PC-9 (cell line): ENCODE data around the gene ASXL1. TPM values are rescaled to one million over a fixed set of nuclear protein-coding genes. Genes with fewer than 3 reads are reported as not detected.

ENCODE experiments used
- BruUV-seq: library from RNA; stranded (reverse); fragments of 400-500 nt; replicated peaks from 2 replicates; lab custom pipeline; 2021; lab: Mats Ljungman, UMichigan
- CTCF ChIA-PET: fragments of 300-600 bp; sonication (Branson Sonifier 250); formaldehyde crosslinking; loops from one replicate; lab custom pipeline; 2022; ENCODE audit warnings: antibody characterized with exemption; lab: Charles Lee
- POLR2A ChIA-PET: fragments of 300-600 bp; sonication (Branson Sonifier 250); formaldehyde crosslinking; loops from one replicate; lab custom pipeline; 2022; ENCODE audit warnings: antibody characterized with exemption; ENCODE audit not compliant: unreplicated experiment; lab: Charles Lee
- DNase-seq, 2 experiments: peaks; one replicate each; pipeline versions ENCODE4 v3.0.0 to v3.0.0-alpha.2; 2015 to 2022; ENCODE audit warnings: mixed read lengths in 1 of 2
- H2AFZ ChIP-seq: fragments of 200-600 bp; sonication (generic); 2 replicates; pipeline ENCODE4 v1.8.1; 2017; ENCODE audit warnings: antibody characterized with exemption
- H3F3A ChIP-seq: fragments of 200-600 bp; sonication (generic); 2 replicates; pipeline ENCODE4 v1.8.1; 2017; ENCODE audit warnings: antibody characterized with exemption, mild to moderate bottlenecking, low read depth; ENCODE audit not compliant: insufficient read depth
- H3K27ac ChIP-seq: fragments of 200-600 bp; sonication (generic); 2 replicates; pipeline ENCODE4 v1.6.1; 2016; ENCODE audit warnings: mixed run types
- H3K27me3 ChIP-seq: fragments of 200-600 bp; sonication (generic); 2 replicates; pipeline ENCODE4 v1.6.1; 2016; ENCODE audit warnings: low read depth, mixed run types; ENCODE audit not compliant: insufficient read depth
- H3K36me3 ChIP-seq: fragments of 200-600 bp; sonication (generic); 2 replicates; pipeline ENCODE4 v1.6.1; 2016; ENCODE audit warnings: low read depth, mixed run types
- H3K4me1 ChIP-seq: fragments of 200-600 bp; sonication (generic); replicated peaks from 2 replicates; pipeline ENCODE4 v1.6.1; 2016; ENCODE audit warnings: mixed run types; ENCODE audit not compliant: insufficient read depth
- H3K4me2 ChIP-seq: fragments of 200-600 bp; sonication (generic); 2 replicates; pipeline ENCODE4 v1.6.1; 2017; ENCODE audit warnings: mixed run types
- H3K4me3 ChIP-seq: fragments of 200-600 bp; sonication (generic); 2 replicates; pipeline ENCODE4 v1.6.1; 2016; ENCODE audit warnings: mixed run types
- H3K79me2 ChIP-seq: fragments of 200-600 bp; sonication (generic); 2 replicates; pipeline ENCODE4 v1.6.1; 2017; ENCODE audit warnings: low read depth, mixed run types
- H3K9me2 ChIP-seq: fragments of 200-600 bp; sonication (generic); 2 replicates; pipeline ENCODE4 v1.8.1; 2017; ENCODE audit warnings: mild to moderate bottlenecking; ENCODE audit not compliant: insufficient read depth
- H3K9me3 ChIP-seq: fragments of 200-600 bp; sonication (generic); 2 replicates; pipeline ENCODE4 v1.8.1; 2016; ENCODE audit warnings: low read depth; ENCODE audit not compliant: insufficient read depth
- H4K20me1 ChIP-seq: fragments of 200-600 bp; sonication (generic); 2 replicates; pipeline ENCODE4 v1.8.1; 2017; ENCODE audit not compliant: insufficient read depth
- CTCF ChIP-seq: fragments of 200-600 bp; sonication (generic); conservative IDR thresholded peaks from 2 replicates; pipeline ENCODE4 v1.6.1; 2017; ENCODE audit warnings: mixed run types, antibody characterized with exemption, mild to moderate bottlenecking, moderate library complexity
- EZH2 ChIP-seq: fragments of 200-600 bp; sonication (generic); IDR thresholded peaks from 2 replicates; pipeline ENCODE4 v1.8.0; 2017; ENCODE audit warnings: antibody characterized with exemption, low read depth
- intact Hi-C: fragments of 100-400 bp; cut with micrococcal nuclease; formaldehyde crosslinking; loops from one replicate; pipeline ENCODE4 v1.10.0; 2022; ENCODE audit not compliant: unreplicated experiment
- total RNA-seq: library from RNA; stranded (reverse); gene quantifications from 2 replicates; pipeline ENCODE4 v1.2.3, GENCODE V29; 2021

Gene ASXL1
- total RNA-seq, 1 experiment from 2014 or later, result 123 TPM

GRCh38 chr20:32325706-32326503 is 32.2 kb upstream of the ASXL1 start:
- peaks cover 49% of the 10 kb centered on the region for H3F3A ChIP-seq
- no peaks in the 10 kb centered on the region for H3K9me2 ChIP-seq
- BruUV-seq, result no TSS peak
- peak; percentile 63 to 95 for DNase-seq
- peak overlapping the region; percentile 56 for H3K27ac ChIP-seq
- no peak overlapping the region for H3K4me3 ChIP-seq
- POLR2A ChIA-PET, result no interaction called here
- no peak overlapping the region for H2AFZ ChIP-seq
- H4K20me1 ChIP-seq, result no peaks in the 10 kb centered on the region
- peaks cover 15% of the 10 kb centered on the region for H3K4me1 ChIP-seq
- H3K79me2 ChIP-seq, result no peaks in the 10 kb centered on the region
- H3K9me3 ChIP-seq, result no peaks in the 10 kb centered on the region
- H3K36me3 ChIP-seq, result peaks cover 10% of the 10 kb centered on the region; the same call in 1 of the 2 replicates
- TF ChIP-seq CTCF, result no peak
- TF ChIP-seq EZH2, result no peak
- no peaks in the 10 kb centered on the region for H3K27me3 ChIP-seq
- CTCF ChIA-PET, result interaction anchor here (0.6 kb wide), 1 partner anchor 10 kb away, joined by 3 read pairs; no protein-coding TSS in a partner anchor
- intact Hi-C loops, result loop anchor here (2.0 kb wide), 1 partner anchor 33 kb away; the partner anchor contains the start of gene ASXL1
- peak overlapping the region; percentile 39 for H3K4me2 ChIP-seq

GRCh38 chr20:32326504-32326845 is 31.7 kb upstream of the ASXL1 start:
- Histone ChIP-seq H3K9me2 (no peaks in the 10 kb centered on the region), H3K4me3 (no peak overlapping the region), H3K27ac (peak overlapping the region; percentile 56), H3K36me3 (peaks cover 15% of the 10 kb centered on the region), H2AFZ (no peak overlapping the region), H3K27me3 (no peaks in the 10 kb centered on the region), H3K4me2 (peak overlapping the region; percentile 39), H3K4me1 (peaks cover 15% of the 10 kb centered on the region), H3F3A (peaks cover 44% of the 10 kb centered on the region), H3K9me3 (no peaks in the 10 kb centered on the region), H4K20me1 (no peaks in the 10 kb centered on the region), H3K79me2 (no peaks in the 10 kb centered on the region)
- no peak for DNase-seq
- no TSS peak for BruUV-seq
- POLR2A ChIA-PET, result no interaction called here
- no peak for TF ChIP-seq EZH2
- intact Hi-C loops, result loop anchor here (2.0 kb wide), 1 partner anchor 32 kb away; the partner anchor contains the start of gene ASXL1
- CTCF ChIA-PET, result no interaction called here

- DNase-seq, result no peak
- Histone ChIP-seq H4K20me1 (no peaks in the 10 kb centered on the region), H3K4me1 (peaks cover 15% of the 10 kb centered on the region), H3K79me2 (no peaks in the 10 kb centered on the region), H3K4me3 (no peak overlapping the region), H2AFZ (no peak overlapping the region), H3K27ac (no peak overlapping the region), H3K4me2 (no peak overlapping the region), H3K9me3 (no peaks in the 10 kb centered on the region), H3F3A (peaks cover 37% of the 10 kb centered on the region), H3K27me3 (no peaks in the 10 kb centered on the region), H3K36me3 (peaks cover 18% of the 10 kb centered on the region), H3K9me2 (no peaks in the 10 kb centered on the region)
- TF ChIP-seq EZH2 (no peak), CTCF (no peak)
- intact Hi-C loops, result loop anchor here (2.0 kb wide), 1 partner anchor 32 kb away; the partner anchor contains the start of gene ASXL1
- ChIA-PET CTCF (no interaction called here), POLR2A (interaction anchor here (0.7 kb wide), 1 partner anchor 37 kb away, joined by 6 read pairs; no protein-coding TSS in a partner anchor)
- no TSS peak for BruUV-seq
Measured at GRCh38 chr20:32327087-32327681, 30.9 kb upstream of the ASXL1 start.
